ENCODE data around the gene ITPK1.

ITPK1 gene

GRCh38 chr14:93081876-93082570, 33.7 kb downstream of the ITPK1 start:
- TF ChIP-seq REST (IDR thresholded peaks at IDR 0.05; ENCODE audit: low read depth), result no peak

- no peak for TF ChIP-seq EGR1 (IDR thresholded peaks at IDR 0.05)
- TF ChIP-seq RAD21 (IDR thresholded peaks at IDR 0.05; ENCODE audit: low read depth), result no peak
- TF ChIP-seq EP300 (IDR thresholded peaks at IDR 0.05; ENCODE audit: borderline replicate concordance), result no peak
- no peak for TF ChIP-seq NFIC (IDR thresholded peaks at IDR 0.05)
- TF ChIP-seq TAF1 (IDR thresholded peaks at IDR 0.05; ENCODE audit: low read depth), result no peak
- no peak for TF ChIP-seq CREB1 (IDR thresholded peaks at IDR 0.05; ENCODE audit: low read depth)
- TF ChIP-seq TCF12 (IDR thresholded peaks at IDR 0.05; ENCODE audit: low read depth), result no peak
- no peak for TF ChIP-seq TEAD4 (IDR thresholded peaks at IDR 0.05)
- TF ChIP-seq YY1 (IDR thresholded peaks at IDR 0.05; ENCODE audit: low read depth), result no peak
- no peak for TF ChIP-seq MAX (IDR thresholded peaks at IDR 0.05)
These were observed 35.8 kb downstream of the ITPK1 start for GRCh38 chr14:93079865-93080403.

GRCh38 chr14:93079321-93079720, 36.4 kb downstream of the ITPK1 start:
- TF ChIP-seq TAF1 (IDR thresholded peaks at IDR 0.05; ENCODE audit: low read depth), result no peak
- TF ChIP-seq CEBPB (IDR thresholded peaks at IDR 0.05), result no peak
- no peak for TF ChIP-seq ZBTB7A (IDR thresholded peaks at IDR 0.05; ENCODE audit: low read depth)
- TF ChIP-seq TCF12 (IDR thresholded peaks at IDR 0.05; ENCODE audit: low read depth), result no peak
- TF ChIP-seq NFIC (IDR thresholded peaks at IDR 0.05), result no peak
- no peak for TF ChIP-seq YY1 (IDR thresholded peaks at IDR 0.05; ENCODE audit: low read depth)
- no peak for TF ChIP-seq RAD21 (IDR thresholded peaks at IDR 0.05; ENCODE audit: low read depth)
- no peak for TF ChIP-seq CREB1 (IDR thresholded peaks at IDR 0.05; ENCODE audit: low read depth)
- TF ChIP-seq REST (IDR thresholded peaks at IDR 0.05; ENCODE audit: low read depth), result no peak
- TF ChIP-seq EGR1 (IDR thresholded peaks at IDR 0.05), result no peak
- TF ChIP-seq EP300 (IDR thresholded peaks at IDR 0.05; ENCODE audit: borderline replicate concordance), result no peak
- TF ChIP-seq FOXM1 (IDR thresholded peaks at IDR 0.05; ENCODE audit: borderline replicate concordance, low read depth), result no peak
- TF ChIP-seq MAX (IDR thresholded peaks at IDR 0.05), result no peak
- TF ChIP-seq USF1 (IDR thresholded peaks at IDR 0.05), result no peak
- no peak for TF ChIP-seq TEAD4 (IDR thresholded peaks at IDR 0.05)

- TF ChIP-seq USF1 (IDR thresholded peaks at IDR 0.05), result no peak
- no peak for TF ChIP-seq NFIC (IDR thresholded peaks at IDR 0.05)
- no peak for TF ChIP-seq MAX (IDR thresholded peaks at IDR 0.05)
- TF ChIP-seq TEAD4 (IDR thresholded peaks at IDR 0.05), result no peak
- TF ChIP-seq FOXM1 (IDR thresholded peaks at IDR 0.05; ENCODE audit: borderline replicate concordance, low read depth), result no peak
- no peak for TF ChIP-seq TAF1 (IDR thresholded peaks at IDR 0.05; ENCODE audit: low read depth)
- no peak for TF ChIP-seq CREB1 (IDR thresholded peaks at IDR 0.05; ENCODE audit: low read depth)
- TF ChIP-seq REST (IDR thresholded peaks at IDR 0.05; ENCODE audit: low read depth), result no peak
These were observed 36.9 kb downstream of the ITPK1 start for GRCh38 chr14:93078870-93079269.

Data from Ishikawa (cell line).